ENCODE data around the gene C6.

GRCh38 chr5:41213340-41213739 lies at the start of gene C6:
- TF ChIP-seq CTCF (IDR thresholded peaks at IDR 0.05; ENCODE audit: low read depth, low read length, poor library complexity, severe bottlenecking) (no peak), EZH2phosphoT487 (IDR thresholded peaks at IDR 0.05; ENCODE audit: borderline replicate concordance, low read length) (no peak)

All from DOHH2 (cell line).